Fibroblast of skin of abdomen (primary cell): Measurements from ENCODE around the gene SNX9.

Experiments
- DNase-seq: peaks from one replicate; pipeline ENCODE4 v3.0.0-alpha.2; 2013

Gene SNX9

DNA sequence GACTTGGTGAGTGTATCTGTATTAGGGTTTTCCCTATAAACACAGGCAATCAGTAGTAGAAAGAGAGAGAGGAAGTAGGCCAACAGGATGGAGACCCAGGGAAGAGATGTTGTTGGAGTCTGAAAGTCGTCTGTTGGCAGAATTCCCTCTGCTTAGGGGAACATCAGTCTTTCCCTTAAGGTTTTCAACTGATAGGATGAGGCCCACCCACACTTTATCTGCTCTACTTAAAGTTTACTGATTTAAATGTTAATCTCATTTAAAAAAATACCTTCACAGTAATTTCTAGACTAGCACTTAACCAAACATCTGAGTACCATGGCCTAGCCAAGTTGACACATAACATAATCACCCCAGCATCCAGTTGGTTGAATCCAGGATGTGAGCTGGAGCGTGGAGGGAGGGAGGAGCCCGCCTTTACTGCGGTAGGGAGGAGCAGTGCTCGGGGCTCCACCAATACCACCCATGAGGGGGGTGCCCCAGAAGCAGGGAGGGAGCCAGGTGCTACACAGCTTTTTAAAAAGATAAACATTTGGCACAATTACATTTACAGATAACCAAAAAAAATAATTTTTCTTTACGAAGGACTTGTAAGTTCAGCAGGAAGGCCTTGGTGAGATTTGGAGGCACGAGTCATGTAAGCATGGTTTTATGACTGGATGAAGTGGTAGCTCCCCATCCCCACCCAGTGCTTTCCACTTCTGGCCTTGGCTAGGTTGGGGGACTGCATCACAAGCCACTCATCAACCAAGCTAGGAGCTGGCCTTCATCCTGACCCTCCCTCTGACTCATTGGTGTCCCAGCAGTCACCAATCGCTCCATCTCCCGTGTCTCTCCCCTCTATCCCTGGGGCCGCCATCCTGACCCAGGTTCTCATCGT, 18.4 kb upstream of the SNX9 start:
- DNase-seq: no peak

DNA sequence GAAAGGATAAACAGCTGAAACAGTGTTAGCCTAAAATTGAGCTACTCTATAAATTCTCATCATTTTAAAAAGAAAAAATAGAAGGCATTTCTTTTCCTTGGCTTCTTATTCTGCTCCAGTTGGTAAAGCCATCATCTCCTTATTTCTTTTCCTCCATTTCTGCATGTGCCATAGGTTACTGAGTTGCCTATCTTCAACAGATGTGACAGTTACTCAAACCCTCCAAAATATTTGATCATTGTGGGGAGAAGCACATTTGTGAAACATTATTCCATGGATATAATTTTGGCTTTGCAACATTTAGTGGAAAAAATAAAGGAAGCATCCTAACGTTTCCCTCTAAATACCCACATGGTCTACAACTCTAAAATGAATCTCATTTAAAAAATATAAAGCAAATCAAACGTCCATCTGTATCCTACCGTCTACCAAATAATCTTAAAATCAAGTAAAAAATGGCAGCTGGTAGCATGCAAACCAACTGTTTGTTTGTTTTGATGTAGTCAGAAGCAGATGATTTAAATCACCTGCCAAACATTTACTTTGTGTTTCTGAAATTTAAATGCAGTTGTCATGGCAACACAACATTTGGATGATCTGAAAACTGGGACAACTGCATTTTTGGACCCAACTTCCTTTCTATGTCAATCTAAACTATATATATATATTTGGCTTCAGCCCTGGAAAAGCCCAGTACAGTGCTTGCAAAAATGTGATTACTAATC, 16.8 kb upstream of the SNX9 start:
- no peak for DNase-seq

DNA sequence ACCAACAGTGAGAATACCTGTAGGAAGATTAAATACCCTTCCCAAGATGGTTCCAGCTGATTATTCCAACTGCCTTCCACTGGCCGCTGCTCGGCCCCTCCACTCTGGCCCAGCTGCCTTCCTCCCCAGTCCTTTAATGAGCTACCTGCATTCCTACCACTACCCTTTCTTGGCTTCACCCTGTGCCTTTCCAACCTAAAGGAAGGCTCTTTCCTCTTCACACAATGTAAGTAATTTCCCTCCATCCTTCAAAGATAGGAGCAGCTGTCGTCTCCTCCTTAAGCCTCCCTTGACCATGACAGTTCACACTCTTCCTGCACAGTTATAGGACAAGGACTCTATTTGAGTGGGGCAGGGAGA, 16.2 kb upstream of the SNX9 start:
- DNase-seq: no peak

DNA sequence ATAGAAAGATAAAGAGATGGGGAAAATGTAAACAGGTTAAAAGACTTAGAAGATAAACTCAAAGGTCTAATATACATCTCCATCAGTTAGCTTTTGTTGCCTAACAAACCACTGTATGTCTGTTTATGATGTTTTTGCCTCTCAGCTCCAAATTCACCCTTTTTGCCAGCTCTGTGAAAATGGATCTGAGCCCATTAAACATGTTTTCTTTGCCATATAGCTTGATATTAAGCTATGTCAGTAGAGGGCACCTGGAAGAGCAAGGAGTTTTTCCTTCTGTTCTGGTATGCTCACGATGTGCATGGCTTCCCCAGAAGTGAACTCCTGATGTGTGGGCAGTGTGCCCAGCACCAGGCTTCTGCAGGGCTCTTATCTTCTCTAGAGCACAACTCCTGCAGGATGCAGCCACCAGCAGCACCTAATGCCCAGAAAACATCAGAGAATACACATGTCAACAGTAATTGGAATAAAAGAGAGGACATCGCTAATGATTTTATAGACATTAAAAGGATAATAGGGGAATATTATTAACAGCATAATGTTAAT, 14.6 kb upstream of the SNX9 start:
- no peak for DNase-seq

DNA sequence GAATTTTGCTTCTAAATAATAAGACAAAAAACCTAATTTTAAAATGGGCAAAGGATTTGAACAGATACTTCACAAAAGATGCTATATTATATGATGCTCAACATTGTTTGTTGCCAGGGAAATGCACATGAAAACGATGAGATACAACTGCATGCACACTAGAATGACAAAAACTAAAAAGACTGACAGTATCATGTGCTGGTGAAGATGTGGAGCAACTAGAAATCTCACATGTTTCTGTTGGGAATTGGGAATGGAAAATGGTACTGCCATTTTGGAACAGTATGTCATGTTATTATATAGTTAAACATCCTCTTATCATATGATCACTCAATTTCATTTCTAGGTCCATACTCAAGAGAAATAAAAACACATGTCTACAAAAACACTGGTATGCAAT, 13.4 kb upstream of the SNX9 start:
- DNase-seq: no peak

DNA sequence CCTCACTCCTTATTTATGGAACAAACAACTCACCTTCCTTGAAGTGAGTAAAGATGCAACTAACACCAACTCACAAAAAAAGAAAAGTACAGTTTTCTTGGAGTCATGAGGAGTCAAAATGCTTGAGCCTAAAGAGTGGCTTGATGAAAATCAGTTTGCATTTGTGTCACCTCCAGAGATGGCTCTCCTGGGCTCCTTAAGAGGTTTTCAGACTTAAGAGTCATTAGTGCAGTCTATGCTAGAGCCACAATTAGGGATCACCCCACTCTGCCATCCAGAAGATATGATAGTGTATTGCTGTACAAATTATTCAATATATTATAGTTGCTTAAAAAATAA, 11.9 kb upstream of the SNX9 start:
- no peak for DNase-seq

DNA sequence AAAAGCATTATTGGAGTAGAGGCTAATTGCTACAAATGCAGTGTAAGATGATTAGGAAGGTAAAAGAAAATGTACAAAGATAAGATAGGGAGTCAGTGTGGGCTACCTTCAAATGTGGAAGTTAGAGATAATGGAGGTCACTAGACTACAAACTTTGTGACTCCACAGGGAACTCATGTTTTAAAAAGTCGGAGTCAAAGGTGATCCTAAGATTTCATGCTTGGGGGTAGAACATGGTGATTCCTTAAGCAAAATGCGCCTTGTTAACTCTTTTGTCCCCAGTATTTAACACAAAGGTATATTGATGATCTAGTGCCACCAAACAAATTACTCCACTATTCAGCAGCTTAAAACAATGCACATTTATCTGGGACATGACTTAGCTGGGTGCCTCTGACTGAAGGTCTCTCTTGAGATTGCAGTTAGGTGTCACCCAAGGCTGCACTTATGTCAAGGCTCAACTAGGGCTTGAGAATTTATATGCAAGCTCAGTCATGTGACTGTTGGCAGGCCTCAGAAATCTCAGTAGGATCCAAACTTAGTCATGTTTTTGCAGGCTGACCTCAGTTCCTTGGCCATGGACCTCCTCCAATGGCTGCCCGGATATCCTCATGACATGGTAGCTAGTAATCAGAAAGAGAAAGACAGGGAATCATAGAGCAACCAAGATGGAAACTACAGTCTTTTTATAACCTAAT, 11.4 kb upstream of the SNX9 start:
- no peak for DNase-seq

DNA sequence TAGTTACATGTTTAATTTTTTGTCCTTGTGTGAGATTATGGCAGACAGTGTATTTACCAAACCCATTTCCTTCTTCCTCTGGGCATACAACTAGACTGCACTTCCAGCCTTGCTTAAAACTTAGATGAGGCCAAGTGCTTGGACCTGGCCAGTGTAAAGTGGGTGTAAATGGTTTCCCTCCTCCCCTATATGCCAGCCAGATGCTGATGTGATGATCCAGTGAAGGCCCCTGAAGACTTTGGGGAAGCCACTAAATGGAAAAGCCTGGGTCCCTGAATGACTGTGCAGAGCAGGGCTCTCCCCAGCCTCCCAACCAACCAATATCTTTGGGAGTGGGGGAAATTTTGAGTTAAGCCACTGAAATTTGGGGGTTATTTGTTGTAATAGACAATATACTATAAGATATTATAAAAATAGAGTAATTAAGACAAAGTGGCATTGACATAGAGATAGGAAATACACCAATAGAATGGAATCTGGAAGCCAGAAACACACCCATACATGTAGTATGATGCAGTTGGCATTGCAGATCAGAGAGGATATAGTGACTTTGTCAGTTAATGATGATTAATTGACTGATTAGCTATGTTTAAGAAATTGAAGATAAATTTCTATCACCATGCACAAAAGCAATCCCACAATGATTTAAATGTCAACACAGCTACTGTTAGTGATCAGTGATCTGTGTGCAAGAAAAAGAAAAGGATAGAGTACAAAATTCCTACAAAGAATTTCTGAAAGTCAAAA, 10.4 kb upstream of the SNX9 start:
- DNase-seq: no peak

DNA sequence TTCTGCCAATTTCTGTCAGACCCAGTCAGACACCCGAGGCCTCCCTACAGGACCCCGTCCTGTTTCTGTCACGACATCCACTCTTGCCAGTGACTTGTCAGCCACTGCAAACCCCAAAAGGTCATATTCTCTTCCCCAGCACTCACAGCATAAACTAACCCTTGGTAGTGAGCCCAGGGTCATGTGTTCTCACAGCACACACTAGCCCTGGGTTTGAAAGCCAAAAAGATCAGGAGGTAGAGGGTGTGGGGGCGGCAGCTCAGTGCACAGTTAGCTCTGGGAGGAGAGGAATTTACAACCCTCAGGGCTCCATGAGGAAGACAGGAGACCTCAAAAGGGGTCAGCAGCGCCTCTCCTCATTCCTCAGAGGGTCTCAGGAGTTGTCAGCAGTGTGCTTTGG, 9.9 kb upstream of the SNX9 start:
- no peak for DNase-seq

DNA sequence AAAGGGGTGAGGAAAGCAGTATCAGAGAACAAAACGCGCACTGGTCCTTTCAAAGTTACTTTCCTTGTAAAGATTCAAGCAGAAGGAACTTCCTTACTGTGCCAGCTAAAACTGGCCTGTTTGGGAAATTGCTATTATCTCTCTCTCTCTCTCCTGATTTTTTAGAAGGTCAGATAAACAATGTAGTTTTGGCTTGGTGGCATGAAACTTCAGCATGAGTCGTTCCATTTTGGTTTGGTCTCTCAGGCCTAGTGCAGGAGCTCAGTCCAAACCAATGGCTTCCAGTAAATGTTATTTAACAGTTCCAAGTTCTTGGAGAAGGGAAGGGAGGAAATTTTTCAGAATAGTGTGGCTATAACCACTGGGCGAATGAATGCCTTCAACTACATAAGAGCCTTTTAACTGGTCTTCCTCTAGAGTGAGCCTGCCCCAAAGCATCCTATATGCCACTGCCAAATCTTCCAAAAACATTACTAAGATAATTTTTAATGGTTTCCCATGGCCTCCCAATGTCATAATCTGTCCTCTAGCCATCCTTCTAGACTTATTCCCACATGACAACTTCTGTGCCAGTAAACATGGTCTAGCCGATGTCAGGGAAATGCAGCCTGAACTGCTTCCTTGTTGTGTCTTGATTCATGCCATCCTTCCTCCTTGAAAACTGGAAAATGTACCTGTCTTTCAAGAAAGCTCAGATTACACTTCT, 9.1 kb upstream of the SNX9 start:
- DNase-seq: peak; percentile 52

DNA sequence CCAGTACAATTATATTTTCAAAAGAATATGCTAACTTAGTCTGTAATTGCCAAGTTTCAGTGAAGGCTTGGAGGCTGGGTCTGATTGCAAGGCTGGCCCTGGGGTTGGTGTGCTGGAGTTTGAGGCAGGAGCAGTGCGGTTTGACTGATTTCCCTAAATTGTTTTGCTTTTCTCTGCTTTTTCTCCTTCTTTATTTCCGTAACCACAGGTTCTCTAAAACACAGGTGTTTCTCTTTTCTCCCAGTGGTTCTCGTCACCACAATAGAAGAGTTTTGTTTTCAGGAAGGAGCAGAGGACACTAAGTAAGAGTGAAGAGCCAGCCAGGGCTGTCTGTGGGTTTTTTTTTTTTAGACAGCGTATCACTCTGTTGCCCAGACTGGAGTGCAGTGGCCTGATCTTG, 8.2 kb upstream of the SNX9 start:
- DNase-seq: no peak

DNA sequence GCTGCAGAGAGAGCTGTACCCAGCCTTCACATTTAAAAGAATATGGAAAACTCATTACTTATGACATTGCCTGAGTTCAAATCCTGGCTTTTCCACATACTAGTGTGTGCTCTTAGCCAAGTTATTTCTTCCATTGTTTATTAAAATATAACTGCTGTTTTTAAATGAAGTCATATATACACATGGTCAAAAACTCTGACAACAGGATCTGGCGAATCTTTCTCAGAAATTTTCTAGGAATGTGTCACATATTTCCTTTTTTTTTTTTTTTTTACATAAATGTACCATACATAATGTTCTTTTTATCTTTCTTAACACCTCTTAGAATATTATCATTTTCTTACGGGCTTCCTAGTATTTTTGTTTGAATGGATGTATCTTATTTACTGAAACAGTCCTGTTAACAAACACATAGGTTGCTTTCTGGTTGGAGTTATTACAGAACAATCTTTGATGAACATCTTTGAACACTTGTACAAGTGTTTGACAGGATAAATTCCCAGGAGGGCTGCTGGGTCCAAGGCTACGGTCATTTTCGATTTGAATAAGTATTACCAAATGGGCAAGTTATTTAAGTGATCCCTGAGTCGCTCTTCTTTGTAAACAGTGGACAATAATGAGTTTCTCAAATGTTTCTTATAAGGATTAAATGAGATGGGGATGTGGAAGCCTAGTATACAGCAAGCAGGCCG, 1.6 kb upstream of the SNX9 start:
- no peak for DNase-seq

DNA sequence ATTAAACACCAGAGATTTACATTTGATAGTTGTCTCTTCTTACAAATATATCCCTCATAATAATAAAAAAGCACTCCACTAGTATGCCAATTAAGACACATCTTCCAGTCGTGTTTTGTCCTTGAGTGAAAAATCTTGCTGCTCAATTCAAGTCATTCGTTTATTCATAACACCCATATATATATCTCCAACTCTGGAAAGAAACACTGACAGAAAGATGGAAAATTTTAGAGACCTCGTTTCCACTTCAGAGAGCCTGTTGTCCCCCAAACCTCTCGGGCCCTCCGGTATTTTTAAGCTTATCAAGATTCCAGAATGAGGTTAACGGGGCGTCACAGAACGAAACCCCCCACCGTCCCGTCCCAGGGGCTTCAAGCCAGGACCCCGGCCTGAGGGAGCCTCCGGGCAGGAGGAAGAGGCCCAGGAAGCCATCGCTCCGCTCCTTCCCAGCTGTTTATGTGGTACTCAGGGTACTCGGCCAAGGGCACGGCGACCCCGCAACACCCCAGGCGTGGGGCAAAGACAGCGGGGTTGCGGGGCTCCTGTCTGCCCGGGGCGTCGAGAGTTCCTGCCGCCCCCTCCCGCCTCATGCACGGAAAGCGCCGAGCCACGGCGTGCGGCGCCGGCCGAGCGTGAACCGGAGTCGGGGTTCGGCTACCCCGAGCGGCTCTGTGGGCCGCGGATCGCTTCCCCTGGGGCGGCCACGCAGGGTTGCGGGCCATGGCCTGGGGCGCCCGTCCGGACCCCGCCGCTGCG, 623 bp upstream of the SNX9 start:
- no peak for DNase-seq

DNA sequence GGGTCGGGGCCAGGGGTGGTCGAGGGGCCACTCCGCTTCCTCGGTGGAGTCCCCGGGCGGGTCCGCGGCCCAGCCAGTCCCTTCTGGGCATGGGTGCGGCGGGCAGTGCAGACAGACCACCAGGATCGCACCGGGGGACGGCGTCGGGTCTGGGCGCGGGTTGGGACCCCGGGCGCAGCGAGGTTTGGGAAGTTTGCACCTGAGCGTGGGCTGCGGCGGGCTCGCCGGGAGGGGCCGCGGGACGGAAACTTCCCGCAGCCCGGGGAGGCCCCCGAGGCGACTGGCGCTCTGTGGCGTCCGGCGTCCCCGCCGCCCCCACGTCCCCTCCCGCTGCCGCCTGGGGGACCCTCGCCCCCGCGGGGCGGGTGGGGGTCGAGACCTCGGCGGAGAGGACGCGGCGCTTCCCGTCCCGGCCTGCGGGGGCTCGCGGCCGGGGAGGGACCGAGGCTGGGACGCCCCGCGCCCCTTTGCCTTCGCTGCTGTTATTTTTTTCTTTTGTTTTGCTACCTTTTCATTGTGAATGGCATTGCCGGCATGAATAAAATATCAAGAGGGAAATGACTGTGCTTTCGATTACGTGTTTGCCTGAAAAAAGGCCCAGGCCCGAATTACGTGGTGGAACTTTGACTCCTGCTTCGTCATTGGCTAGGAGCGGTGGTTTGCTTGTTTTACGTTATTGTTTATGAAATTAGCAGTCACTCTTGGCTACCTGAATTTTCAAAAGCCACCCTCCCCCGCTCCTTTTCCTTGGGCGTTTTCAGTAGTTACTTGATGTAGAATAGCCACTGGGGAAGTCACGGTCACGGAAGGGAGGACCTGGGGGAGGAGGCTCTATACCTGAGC, 703 bp downstream of the SNX9 start:
- DNase-seq: peak; percentile 49

DNA sequence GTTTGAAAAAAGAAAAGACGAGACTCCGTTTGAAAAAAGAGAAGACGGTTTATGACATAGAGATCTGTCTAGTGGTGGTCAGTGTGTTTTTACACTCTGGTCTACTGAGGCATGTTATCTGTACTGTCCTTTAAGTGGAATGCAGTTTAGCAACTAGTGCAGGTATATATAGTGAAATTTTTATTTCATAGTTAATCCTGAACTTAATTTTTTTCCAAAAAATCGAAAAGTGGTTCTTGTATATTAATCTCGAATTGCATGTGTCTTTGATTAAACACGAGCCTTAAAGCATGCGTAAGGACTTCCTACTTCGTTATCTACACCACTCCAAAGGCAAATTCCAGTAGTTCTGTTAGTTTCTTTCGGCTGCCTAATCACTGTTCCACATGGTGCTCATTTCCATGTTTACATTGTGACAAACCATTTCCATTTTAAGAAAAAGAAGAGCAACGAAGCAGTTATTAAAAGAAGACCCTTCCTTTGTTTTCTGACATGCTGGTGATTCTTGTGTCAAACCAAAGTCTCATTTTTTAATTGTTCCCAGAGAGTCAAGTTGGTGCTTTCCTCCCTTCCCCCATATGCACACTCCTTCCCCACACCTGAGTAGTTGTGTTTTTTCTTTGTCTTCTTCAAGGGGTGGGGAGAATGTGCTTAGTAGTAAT, 2.3 kb downstream of the SNX9 start:
- DNase-seq: peak; percentile 62

DNA sequence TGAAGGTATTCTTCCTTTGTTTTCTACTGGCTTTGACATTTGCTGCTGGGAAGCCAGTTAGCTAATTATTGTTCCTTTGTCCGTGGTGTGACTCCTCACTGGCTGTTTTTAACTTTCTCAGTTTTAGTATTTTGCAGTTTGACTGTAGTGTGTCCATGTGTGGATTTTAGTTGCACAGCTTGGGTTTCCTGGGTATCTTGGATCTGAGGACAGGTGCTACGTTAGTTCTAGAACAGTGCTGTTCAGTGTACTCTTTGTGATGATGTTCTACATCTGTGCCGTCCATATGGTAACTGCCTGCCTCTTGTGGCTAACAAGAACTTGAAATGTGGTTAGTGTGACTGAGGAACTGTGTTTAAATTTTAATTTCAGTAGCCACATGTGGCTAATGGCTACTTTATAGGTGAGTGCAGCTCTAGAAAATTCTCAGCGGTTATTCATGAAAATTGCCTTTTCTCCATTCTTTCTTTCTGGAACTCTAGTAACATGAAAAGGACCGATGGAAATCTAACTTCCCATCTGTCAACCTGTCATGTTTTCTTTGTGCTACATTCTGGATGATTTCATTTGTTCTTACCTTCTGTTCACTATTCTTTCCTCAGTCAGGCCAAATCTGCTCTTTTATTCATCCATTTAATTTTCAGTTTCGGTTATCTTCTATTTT, 7.4 kb downstream of the SNX9 start:
- no peak for DNase-seq

DNA sequence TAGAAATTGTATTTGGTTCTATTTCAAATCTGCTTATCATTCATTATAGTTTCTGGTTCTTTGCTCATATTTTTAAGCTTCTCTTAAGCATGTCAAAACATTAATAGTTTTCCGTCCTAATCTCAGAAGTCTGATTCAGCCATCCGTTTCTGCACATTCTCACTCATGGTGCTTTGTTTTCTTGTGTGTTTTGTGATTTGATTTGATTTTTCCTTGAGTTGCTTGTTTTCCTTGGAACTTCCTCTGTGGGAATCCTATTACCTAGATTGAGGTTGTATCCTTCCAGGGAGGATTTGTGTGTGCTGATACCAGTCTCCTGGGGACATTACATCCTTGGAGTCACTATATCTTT, 7.9 kb downstream of the SNX9 start:
- no peak for DNase-seq

DNA sequence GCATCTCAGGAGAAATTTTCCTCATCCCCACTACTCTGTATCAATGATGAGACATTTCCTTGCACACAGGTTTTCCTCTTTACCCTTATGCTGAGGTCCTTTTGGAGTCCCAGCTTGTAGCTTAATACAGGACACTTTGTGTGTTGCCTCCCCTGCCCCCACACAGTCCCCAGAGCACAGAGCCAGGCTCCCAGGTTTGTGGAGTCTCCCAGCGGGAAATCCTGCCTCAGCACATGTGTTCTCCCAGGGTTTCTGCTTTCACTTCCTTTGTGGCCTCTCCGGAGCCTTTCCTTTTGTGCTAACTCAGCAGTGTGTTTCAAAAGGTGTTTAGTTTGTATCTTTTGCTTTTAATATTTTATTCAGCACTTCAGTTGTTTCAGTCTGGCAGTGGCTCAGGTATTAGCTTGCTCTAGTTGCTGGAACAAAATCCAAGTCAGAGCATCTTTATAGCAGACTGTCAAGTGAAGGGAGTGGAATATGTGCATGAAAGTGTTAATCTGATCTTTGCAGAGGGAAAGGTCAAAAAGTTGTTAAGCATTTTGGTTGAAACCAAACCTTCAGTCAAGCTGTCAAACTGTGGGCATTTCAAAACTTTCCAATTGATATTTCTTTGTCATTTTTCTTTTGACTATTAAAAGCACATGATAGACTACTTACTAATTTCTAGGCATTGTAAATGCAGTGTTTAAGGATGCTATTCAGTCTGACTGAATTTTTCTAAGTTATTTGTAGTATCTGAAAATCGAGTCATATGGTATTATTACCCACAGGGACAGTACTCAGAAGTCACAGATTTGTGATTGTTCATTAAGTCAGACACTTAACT, 8.6 kb downstream of the SNX9 start:
- DNase-seq: no peak
